ENCODE results near the gene DCC.

DNA sequence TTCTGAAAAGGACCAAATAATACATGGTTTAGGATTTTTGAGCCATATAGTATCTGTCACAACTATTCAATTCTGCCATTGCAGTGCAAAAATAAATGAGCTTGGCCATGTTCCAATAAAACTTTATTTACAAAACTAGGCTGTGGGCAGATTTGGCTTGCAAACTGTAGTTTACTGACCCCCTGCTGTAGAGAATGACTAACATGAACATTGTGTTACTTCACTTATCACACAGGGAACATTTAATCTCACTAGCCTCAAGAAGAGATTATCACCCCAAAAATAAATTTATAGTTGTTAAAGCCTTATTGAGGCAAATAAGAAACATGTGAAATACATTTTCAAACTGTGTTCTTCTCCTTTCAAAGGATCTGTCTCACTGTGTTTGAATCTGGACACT lies 1118.3 kb downstream of the DCC start:
- no peak for TF ChIP-seq POLR2A (IDR thresholded peaks at IDR 0.05)
- TF ChIP-seq, protein P1, sequence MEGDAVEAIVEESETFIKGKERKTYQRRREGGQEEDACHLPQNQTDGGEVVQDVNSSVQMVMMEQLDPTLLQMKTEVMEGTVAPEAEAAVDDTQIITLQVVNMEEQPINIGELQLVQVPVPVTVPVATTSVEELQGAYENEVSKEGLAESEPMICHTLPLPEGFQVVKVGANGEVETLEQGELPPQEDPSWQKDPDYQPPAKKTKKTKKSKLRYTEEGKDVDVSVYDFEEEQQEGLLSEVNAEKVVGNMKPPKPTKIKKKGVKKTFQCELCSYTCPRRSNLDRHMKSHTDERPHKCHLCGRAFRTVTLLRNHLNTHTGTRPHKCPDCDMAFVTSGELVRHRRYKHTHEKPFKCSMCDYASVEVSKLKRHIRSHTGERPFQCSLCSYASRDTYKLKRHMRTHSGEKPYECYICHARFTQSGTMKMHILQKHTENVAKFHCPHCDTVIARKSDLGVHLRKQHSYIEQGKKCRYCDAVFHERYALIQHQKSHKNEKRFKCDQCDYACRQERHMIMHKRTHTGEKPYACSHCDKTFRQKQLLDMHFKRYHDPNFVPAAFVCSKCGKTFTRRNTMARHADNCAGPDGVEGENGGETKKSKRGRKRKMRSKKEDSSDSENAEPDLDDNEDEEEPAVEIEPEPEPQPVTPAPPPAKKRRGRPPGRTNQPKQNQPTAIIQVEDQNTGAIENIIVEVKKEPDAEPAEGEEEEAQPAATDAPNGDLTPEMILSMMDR (IDR thresholded peaks at IDR 0.05), result no peak

Measured in body of pancreas (tissue), 4 donors.